ENCODE results near the gene DOCK6.
A peak's percentile ranks its signal among the peaks of the same experiment; 100 is the strongest.

GRCh38 chr19:11204943-11205349 is 57.4 kb downstream of the DOCK6 start:
- TF ChIP-seq CTCF (IDR thresholded peaks at IDR 0.05): no peak
- peak in 1 of 2 donors; percentile 51 for TF ChIP-seq EP300 (IDR thresholded peaks at IDR 0.05)
